Measurements from ENCODE around the gene SP140L. TPM values are rescaled to one million over a fixed set of nuclear protein-coding genes. Genes with fewer than 3 reads are reported as not detected.

The SP140L gene
- polyA plus RNA-seq, 1 of the 3 experiments (the other 2 are of a cell fraction) = 13.5 TPM

- Histone ChIP-seq H3K27ac (ENCODE audit: low read depth in 2 of 2, low read length in 1 of 2) (no peak overlapping the region), H3K36me3 (replicated peaks in 1 of 2; ENCODE audit: control insufficient read depth in 1 of 2, insufficient read depth in 2 of 2, low read length in 1 of 2) (no peaks in the 10 kb centered on the region), H3K4me2 (no peak overlapping the region), H3K4me3 (ENCODE audit: low read depth in 2 of 2, low read length in 1 of 2) (no peak overlapping the region), H3K9ac (no peak overlapping the region), H3K79me2 (ENCODE audit: insufficient read depth) (no peaks in the 10 kb centered on the region), H3K9me3 (no peaks in the 10 kb centered on the region), H3K27me3 (ENCODE audit: insufficient read depth) (no peaks in the 10 kb centered on the region), H3K4me1 (ENCODE audit: control insufficient read depth in 1 of 2, insufficient read depth in 2 of 2, low read depth in 1 of 2, low read length in 1 of 2) (no peaks in the 10 kb centered on the region), H4K20me1 (ENCODE audit: insufficient read depth) (no peaks in the 10 kb centered on the region), H2AFZ (ENCODE audit: low read depth) (no peak overlapping the region), H3F3A (replicated peaks; ENCODE audit: insufficient read depth) (no peaks in the 10 kb centered on the region), H3K9me2 (no peaks in the 10 kb centered on the region)
- WGBS (ENCODE audit: low lambda C conversion rate) = 57% methylated on average over 5 of the region's 5 CpGs
- ChIA-PET CTCF (no interaction called here), POLR2A (no interaction called here)
- DNase-seq = no peak
- no peak for TF ChIP-seq POLR2AphosphoS5 (IDR thresholded peaks at IDR 0.05; ENCODE audit: low read depth, low read length)
- TF ChIP-seq PBX3 (IDR thresholded peaks at IDR 0.05) = no peak
- TF ChIP-seq ZBTB33 (IDR thresholded peaks at IDR 0.05; ENCODE audit: borderline replicate concordance, low read depth) = no peak
- no peak for TF ChIP-seq SIN3A (IDR thresholded peaks at IDR 0.05; ENCODE audit: borderline replicate concordance, low read depth, low read length)
- TF ChIP-seq JUND (IDR thresholded peaks at IDR 0.05) = no peak
- TF ChIP-seq USF2 (IDR thresholded peaks at IDR 0.05; ENCODE audit: borderline replicate concordance, low read depth, low read length) = no peak
- no peak for TF ChIP-seq EZH2phosphoT487 (IDR thresholded peaks at IDR 0.05; ENCODE audit: borderline replicate concordance, low read depth)
- no peak for TF ChIP-seq CTCF (IDR thresholded peaks at IDR 0.05)
- no peak for TF ChIP-seq MXI1 (IDR thresholded peaks at IDR 0.05; ENCODE audit: low read depth, low read length)
- TF ChIP-seq CHD2 (IDR thresholded peaks at IDR 0.05; ENCODE audit: low read length, partially characterized antibody) = no peak
- no peak for TF ChIP-seq FOSL2 (IDR thresholded peaks at IDR 0.05; ENCODE audit: borderline replicate concordance, low read depth)
- no peak for TF ChIP-seq RCOR1 (IDR thresholded peaks at IDR 0.05; ENCODE audit: low read length)
These were observed 7.7 kb upstream of the SP140L start for GRCh38 chr2:230319211-230319862.

Data from SK-N-SH (cell line).